Right renal cortex interstitium (tissue), 3 donors: ENCODE measurements around the gene PXN. TPM values are rescaled to one million over a fixed set of nuclear protein-coding genes. Genes with fewer than 3 reads are reported as not detected.

Experiments used
- DNase-seq, 3 donors: peaks; one replicate each; pipeline ENCODE4 v3.0.0-alpha.2; 2013; ENCODE audit warnings: low read depth in 3 of 3, low spot score in 2 of 3
- polyA plus RNA-seq, 3 donors: library from polyadenylated mRNA; unstranded; fragments of 120-200 nt; gene quantifications; one replicate each; pipeline ENCODE4 v1.2.1, GENCODE V29; 2013; ENCODE audit not compliant: insufficient read length in 3 of 3

PXN gene
- polyA plus RNA-seq, 3 donors, result 52.8 to 58.9 (median 56.8) TPM

DNA sequence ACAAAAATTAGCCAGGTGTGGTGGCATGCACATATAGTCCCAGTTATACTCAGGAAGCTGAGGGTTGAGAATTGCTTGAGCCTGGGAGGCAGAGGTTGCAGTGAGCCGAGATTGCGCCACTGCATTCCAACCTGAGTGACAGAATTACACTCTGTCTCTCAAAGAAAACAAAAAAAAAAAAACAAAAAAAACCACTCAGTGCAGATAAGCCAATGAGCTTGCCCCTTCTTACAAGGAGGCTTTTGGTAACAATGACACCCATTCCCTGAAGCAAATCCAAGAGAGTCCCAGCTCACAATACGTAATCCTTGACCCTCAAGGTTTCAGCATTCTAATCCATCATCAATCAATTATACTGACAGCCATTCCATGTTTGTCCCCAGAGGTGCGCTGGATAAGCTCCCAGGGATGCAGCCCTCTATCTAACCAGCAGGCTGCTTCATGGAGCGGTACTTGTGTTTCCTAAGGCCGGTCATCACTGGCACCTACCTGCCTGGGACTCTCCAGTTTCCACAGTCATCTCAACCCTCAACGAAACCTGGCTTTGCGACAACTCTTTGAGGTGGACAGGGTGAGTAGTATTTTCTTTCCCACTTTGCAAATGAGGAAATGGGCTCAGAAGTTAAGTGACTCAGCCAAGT is 83.4 kb downstream of the PXN start:
- no peak for DNase-seq

DNA sequence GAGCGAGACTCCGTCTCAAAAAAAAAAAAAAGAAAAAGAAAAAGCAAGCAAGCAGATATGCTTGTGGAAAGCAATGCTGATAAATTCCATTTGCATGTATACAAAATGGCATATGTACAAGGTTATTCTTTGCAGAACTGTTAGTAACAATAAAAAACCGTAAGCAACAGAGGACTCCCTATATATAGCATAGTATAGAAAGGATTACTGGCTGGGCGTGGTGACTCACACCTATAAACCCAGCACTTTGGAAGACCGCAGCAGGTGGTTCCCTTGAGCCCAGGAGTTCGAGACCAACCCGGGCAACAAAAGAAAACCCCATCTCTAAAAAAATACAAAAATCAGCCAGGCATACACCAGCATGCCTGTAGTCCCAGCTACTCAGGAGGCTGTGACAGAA is 84.6 kb downstream of the PXN start:
- no peak for DNase-seq

DNA sequence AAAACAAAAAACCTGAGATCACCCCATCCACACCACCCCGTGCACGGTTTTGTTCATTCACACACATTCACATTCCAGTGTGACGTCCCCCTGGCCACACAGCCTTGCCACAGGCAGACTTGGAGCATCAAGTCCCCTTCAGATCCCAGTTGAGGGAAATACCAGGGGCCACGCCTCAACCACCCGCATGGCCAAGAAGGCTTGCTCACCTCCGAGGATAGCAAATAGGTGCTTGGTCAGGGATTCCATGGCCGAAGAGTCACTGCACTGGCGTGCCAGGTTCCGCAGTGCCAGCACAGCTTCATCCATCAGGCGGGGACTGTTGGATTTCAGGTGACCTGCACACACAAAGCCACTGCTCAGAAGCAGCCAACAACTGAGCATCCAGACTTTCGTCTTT is 90.0 kb downstream of the PXN start:
- no peak for DNase-seq

DNA sequence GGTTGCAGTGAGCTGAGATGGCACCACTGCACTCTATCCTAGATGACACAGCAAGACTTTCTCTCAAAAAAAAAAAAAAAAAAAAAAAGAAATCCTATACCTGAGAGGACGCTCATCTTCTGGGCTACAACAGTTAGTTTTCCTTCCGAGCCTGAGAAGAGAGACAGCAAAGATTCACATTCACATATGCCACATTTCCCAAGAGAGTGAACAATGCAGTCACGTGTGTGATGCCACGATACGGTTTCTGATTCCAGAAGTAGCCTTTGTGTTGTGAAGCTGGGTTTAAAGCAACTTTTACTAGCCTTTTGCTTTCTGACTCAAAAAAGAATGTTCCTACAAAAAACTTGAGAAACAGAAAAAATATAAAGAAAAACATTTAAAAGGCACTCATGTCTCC is 90.5 kb downstream of the PXN start:
- no peak for DNase-seq

DNA sequence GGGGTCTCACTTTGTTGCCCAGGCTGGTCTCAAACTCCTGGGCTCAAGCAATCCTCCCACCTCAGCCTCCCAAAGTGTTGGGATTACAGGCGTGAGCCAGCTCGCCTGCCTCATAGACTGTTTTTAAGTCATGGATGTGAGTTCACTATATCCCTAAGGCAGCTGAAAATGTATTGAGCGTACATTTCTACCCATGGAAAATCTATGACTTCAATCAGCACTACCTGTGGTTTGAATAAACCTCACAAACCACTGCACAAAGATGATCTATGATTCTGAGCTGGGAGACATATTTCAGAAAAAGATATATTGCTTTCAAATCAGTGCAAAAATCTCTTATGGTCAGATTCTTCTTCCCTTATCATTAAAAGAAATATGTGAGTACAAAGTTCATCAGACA is 93.5 kb downstream of the PXN start:
- DNase-seq, result no peak

DNA sequence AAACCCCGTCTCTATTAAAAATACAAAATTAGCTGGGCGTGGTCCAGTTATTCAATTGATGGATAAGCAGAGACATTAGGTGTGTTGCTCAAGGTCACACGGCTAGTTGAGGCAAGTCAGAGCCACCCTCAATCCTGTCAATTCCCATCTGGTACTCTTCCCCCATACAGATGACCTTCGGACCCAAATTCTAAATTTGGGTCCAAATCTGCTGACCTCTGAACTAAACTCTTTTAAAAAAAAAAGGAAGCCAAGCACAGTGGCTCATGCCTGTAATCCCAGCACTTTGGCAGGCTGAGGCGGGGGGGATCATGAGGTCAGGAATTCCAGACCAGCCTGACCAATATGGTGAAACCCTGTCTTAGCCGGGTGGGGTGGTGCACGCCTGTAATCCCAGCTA is 94.9 kb downstream of the PXN start:
- DNase-seq, result no peak

DNA sequence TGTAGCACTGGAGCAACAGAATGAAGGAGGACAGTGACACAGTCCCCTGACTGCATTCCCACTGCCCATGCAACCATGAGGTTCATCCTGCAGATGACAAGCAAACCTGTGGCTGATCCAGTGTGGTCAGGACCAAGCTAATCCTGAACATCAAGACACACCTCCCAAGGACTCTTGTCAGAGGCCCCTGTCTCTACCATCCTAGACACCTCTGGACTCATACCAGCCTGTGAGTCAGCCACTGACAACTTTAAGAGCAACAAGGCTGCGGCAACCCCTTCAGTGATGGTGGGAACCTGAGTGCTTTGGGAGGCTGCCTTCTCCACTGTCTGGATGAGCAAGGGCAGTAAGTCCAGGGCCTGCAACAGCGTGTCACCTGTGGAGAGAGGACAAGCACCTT is 95.6 kb downstream of the PXN start:
- DNase-seq, result no peak

DNA sequence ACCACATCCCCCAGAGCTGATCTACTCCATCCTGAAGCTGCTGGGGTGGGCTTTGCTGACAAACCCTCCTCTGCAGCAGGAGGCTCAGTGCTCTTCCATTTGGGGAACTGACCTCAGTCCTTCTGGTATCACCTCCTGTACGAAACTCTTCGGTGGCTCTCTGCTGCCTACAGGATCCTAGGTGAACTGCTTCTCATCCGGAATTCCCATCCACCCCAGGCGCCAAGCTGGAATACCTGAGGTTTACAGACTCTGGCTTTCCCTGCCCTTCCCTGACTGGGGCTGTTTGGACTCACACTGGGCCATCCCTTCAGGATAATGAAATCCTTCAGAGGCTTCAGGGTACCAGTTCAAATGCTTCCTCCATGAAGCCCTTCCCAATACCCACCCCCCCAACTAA is 97.2 kb downstream of the PXN start:
- DNase-seq, result no peak

DNA sequence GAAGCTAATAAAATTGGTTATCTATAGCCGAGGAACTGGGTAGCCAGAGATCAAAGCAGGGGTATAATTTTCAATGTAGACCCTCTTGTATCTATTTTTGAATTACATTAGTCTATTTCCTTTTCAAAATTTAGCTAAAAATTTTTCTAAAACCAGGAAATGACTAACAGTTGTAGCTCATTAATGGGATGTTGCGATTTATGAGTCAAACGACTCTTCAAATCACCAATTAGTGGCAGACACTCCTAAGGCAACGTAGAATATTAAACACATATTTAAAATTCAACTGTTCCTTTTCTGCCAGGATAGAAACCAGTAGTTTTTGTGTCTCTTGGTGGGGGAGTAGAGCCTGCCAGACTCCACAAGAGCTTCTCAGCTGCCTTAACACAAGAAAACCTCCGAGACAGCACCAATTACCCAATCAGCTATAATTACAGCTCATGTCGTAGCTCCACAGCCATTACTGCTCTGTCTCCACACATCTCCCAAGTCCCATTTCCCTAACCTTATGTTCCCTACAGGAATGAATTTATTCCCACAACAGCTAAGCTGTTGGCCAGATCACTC is 97.9 kb downstream of the PXN start:
- DNase-seq, result no peak

DNA sequence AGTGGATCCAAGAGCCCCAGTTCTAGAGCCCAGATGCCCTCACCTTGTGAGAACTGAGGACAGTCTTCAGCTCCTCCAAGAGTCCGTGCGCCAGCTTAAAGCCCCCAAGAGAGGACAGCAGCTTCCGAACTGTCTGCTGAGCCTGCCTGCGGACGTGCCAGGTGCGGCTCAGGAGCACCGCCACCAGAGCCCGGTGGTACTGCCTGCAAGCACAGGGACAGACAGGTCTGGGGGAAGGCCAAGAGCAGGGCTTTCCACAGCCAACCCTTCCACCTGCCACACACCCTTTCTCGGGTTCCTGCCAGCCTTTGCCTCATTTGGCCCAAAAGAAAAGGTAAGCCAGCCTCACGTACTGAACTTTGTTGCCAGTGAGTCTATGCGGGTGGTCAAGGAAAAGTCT is 101.2 kb downstream of the PXN start:
- DNase-seq, result no peak

DNA sequence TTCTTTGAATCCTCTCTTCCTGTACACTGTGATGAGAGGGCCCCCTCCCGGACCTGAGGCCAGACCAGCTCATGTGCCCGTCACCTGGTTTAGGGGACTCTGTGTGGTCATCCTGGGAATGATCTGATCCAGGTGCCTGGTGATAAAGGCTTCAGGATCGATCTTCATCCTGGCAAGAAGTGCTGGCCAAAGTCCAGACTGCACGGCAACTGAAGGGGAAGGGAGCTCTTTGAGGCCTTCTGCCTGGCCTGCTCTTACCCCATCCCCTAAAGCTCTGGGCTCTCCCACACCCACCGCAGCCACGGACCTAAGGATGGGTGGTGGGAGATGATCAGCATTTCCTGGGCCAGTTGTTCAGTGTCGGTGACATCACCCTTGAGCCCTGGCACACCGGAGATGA is 102.8 kb downstream of the PXN start:
- DNase-seq, result no peak

DNA sequence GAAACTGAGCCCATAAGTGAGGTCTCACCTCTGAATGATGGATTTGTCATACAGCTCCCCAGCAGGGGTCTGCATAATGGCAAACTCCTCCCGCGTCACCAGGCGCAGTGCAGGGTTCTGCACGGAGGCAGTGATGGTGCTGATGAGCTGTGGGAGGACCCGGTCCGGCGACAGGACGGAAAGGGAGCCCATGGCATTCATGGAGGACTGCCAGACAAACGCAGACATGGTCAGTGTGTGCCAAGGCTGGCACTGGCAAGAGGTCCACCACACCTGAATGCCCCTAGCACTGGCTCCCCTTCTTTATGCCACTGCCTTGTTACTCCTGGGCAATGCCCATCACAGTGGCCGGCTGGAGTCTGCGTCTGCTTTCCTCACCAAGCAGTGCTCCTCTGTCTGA is 103.7 kb downstream of the PXN start:
- DNase-seq, result no peak

Other genes starting within 250 kb of the PXN start
- 10 to 100 TPM; 34.4 to 39.8 (median 39.3) TPM for gene RAB35, start 149.0 kb downstream of the PXN start, polyA plus RNA-seq
- gene GCN1, start 71.0 kb downstream of the PXN start, polyA plus RNA-seq, result 10 to 100 TPM; 46.9 to 52.5 (median 50.7) TPM
- 1,000 to 10,000 TPM; 2,811 to 3,069 (median 3,025) TPM for gene RPLP0, start 64.6 kb downstream of the PXN start, polyA plus RNA-seq
- not detected for gene RNU4-2, start 26.2 kb upstream of the PXN start, polyA plus RNA-seq
- gene RNU4-1, start 27.5 kb upstream of the PXN start, polyA plus RNA-seq, result not detected
- gene SIRT4, start 36.6 kb upstream of the PXN start, polyA plus RNA-seq, result 1 to 10 TPM; 4.2 to 5.8 (median 5.2) TPM
- under 1 TPM; 0.31 to 0.49 (median 0.40) TPM for gene PLA2G1B, start 62.0 kb upstream of the PXN start, polyA plus RNA-seq
- gene MSI1, start 103.4 kb upstream of the PXN start, polyA plus RNA-seq, result 10 to 100 TPM; 15.5 to 18.3 (median 15.8) TPM
- gene COX6A1, start 172.4 kb upstream of the PXN start, polyA plus RNA-seq, result 100 to 1,000 TPM; 293 to 339 (median 323) TPM
- 10 to 100 TPM; 45.7 to 50.4 (median 49.2) TPM for gene TRIAP1, start 180.7 kb upstream of the PXN start, polyA plus RNA-seq
- 10 to 100 TPM; 32.7 to 34.3 (median 33.9) TPM for gene GATC, start 180.7 kb upstream of the PXN start, polyA plus RNA-seq
- 100 to 1,000 TPM; 204 to 236 (median 228) TPM for gene SRSF9, start 204.0 kb upstream of the PXN start, polyA plus RNA-seq
- 100 to 1,000 TPM; 480 to 578 (median 536) TPM for gene DYNLL1, start 230.4 kb upstream of the PXN start, polyA plus RNA-seq